GM19455 (cell line): Measurements from ENCODE around the gene HLA-DQB2.
"Not testable (repeated sequence)": the region's sequence is repeated elsewhere in the genome, so short reads cannot be mapped to it uniquely, and the experiment has no call there.

Experiments used
- ATAC-seq: cut with Tn5 transposase; IDR thresholded peaks from one replicate; pipeline ENCODE4 v1.9.1; 2021; ENCODE audit not compliant: unreplicated experiment

Gene HLA-DQB2

DNA sequence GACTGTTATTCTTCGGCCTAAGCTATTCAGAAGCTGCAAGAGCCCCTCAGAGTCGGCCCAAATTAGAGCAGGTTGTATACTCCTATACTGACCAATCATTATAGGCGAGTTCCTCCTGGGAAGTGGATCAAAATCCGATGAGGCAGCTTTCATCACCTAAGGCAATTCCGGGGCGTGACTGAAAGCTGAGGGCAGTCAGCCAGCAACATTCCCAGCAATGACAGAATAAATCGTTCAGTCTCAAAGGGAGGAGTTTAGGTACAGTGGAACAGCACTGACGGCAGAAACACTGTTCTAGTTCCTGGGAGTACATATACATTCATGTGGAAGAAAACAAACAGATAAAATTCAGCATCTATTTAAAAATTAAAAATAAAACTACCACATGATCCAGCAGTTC is 10.8 kb downstream of the HLA-DQB2 start:
- no peak for ATAC-seq

DNA sequence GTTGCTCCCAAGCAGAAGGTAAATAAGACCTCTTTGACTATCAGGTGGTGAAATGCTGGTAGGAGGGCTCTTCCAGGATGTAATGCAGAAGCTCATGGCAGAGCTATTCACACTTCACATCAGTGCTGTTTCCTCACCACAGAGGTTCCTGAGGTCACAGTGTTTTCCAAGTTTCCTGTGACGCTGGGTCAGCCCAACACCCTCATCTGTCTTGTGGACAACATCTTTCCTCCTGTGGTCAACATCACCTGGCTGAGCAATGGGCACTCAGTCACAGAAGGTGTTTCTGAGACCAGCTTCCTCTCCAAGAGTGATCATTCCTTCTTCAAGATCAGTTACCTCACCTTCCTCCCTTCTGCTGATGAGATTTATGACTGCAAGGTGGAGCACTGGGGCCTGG is 17.7 kb downstream of the HLA-DQB2 start:
- ATAC-seq: not testable (repeated sequence)

GRCh38 chr6:32744776-32745175 is 18.6 kb downstream of the HLA-DQB2 start:
- ATAC-seq: no peak

DNA sequence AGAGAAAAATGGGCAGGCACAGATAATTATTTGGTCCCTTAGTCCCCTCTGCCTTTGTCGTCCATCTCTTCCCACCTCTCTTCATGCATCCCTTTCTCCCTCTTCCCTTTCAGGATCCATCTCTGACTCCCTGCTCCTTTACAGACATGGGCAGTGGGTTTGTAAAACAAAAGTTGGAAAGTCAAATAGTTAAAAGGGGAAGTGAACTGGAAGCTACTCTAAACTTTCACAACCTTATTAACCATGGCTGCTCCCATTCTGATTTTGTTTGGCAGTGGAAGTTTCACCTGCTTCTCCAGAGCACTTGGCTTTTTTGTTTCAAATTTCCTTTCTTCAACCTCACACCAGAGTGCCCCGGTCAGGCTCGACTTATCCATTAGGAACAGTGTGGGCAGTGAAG is 21.0 kb downstream of the HLA-DQB2 start:
- no peak for ATAC-seq

- no peak for ATAC-seq
These were observed 22.0 kb downstream of the HLA-DQB2 start, which contains the start of gene HLA-DQA2 for GRCh38 chr6:32741031-32741960. Gene HLA-DQA2, plus strand, starts transcription at chr6:32741391. Its CDS starts 53 bp downstream, at chr6:32741444.

DNA sequence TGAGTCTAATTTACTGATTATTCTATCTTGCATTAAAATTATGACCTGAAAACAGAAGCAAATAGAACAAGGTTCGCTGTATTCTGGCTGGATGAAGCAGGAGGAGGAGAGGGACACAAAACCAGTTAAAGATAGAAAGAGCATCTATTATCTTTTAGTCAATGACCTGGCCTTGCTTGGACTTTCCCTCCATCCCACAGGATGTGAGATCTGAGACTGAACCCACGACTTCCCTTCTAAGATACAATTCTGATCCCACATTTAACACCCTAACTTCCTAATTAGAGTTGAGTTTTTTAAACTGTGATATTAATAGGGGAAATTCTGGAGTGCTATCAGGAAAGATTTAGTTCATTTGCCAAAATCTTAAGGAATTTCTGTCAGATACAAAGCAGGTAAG is 25.2 kb downstream of the HLA-DQB2 start:
- ATAC-seq: no peak

DNA sequence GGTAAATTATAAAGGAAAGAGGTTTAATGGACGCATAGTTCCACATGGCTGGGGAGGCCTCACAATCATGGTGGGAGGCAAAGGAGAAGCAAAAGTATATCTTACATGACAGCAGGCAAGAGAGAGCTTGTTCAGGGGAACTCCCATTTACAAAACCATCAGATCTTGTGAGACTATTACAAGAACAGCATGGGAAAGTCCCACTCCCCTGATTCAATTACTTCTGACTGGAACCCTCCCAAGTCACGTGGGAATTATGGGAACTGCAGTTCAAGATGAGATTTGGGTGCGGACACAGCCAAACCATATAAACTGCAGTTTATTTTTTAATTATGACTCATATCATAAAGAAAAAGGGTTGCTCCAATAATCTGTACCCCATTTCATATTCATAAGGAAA is 44.5 kb downstream of the HLA-DQB2 start:
- no peak for ATAC-seq

- ATAC-seq: no peak
These were observed 46.9 kb downstream of the HLA-DQB2 start for GRCh38 chr6:32716396-32716795.

- ATAC-seq: no peak
These were observed 50.1 kb downstream of the HLA-DQB2 start for GRCh38 chr6:32713241-32713640.

GRCh38 chr6:32709625-32710024 is 53.7 kb downstream of the HLA-DQB2 start:
- no peak for ATAC-seq
